GM12891 (cell line): ENCODE results near the gene NCOR1.

Source experiments
- PAX5 ChIP-seq: IDR thresholded peaks from 2 replicates; pipeline ENCODE4 v1.6.1; 2011; ENCODE audit warnings: low read length, moderate library complexity, mild to moderate bottlenecking; ENCODE audit not compliant: insufficient read depth, severe bottlenecking
- POLR2A ChIP-seq: IDR thresholded peaks from 2 replicates; pipeline ENCODE4 v1.6.1; 2011; ENCODE audit warnings: low read depth, low read length, control low read depth
- POLR2AphosphoS5 ChIP-seq: IDR thresholded peaks from 2 replicates; pipeline ENCODE4 v1.6.1; 2011; ENCODE audit warnings: low read depth, low read length, control low read depth
- POU2F2 ChIP-seq: IDR thresholded peaks from 2 replicates; pipeline ENCODE4 v1.6.1; 2011; ENCODE audit warnings: low read depth, mild to moderate bottlenecking, control low read depth, low read length, moderate library complexity
- TAF1 ChIP-seq: IDR thresholded peaks from 2 replicates; pipeline ENCODE4 v1.6.1; 2011; ENCODE audit warnings: low read depth, low read length, control low read depth

- TF ChIP-seq POLR2A, result no peak
- no peak for TF ChIP-seq TAF1
- TF ChIP-seq POLR2AphosphoS5, result no peak
- TF ChIP-seq POU2F2, result no peak
- TF ChIP-seq PAX5, result no peak
Observed at GRCh38 chr17:16002708-16003260, 212.6 kb downstream of the NCOR1 start.
